Coronary artery (tissue), 2 donors: ENCODE data around the gene TNS3.

Experiments
- DNase-seq: peaks from one replicate; pipeline ENCODE4 v3.0.0-alpha.2; 2017; ENCODE audit warnings: low spot score
- H3K27ac ChIP-seq, 2 donors: fragments of 200-600 bp; sonication (generic); one replicate each; pipeline ENCODE4 v1.5.1; 2016 to 2019
- H3K4me3 ChIP-seq: fragments of 200-600 bp; sonication (generic); 2 replicates; pipeline ENCODE4 v1.5.1; 2016; ENCODE audit warnings: mild to moderate bottlenecking, moderate library complexity
- TF ChIP-seq, protein P1 (sequence below): fragments of 200-600 bp; sonication (generic); IDR thresholded peaks from one replicate; pipeline ENCODE4 v1.5.1; 2019; ENCODE audit warnings: antibody characterized with exemption

Gene TNS3

GRCh38 chr7:47330026-47330425 is 251.9 kb downstream of the TNS3 start:
- Histone ChIP-seq H3K27ac (peak overlapping the region in 1 of 2 donors; percentile 89), H3K4me3 (no peak overlapping the region)
- peak; percentile 50 for DNase-seq
- TF ChIP-seq, protein P1, sequence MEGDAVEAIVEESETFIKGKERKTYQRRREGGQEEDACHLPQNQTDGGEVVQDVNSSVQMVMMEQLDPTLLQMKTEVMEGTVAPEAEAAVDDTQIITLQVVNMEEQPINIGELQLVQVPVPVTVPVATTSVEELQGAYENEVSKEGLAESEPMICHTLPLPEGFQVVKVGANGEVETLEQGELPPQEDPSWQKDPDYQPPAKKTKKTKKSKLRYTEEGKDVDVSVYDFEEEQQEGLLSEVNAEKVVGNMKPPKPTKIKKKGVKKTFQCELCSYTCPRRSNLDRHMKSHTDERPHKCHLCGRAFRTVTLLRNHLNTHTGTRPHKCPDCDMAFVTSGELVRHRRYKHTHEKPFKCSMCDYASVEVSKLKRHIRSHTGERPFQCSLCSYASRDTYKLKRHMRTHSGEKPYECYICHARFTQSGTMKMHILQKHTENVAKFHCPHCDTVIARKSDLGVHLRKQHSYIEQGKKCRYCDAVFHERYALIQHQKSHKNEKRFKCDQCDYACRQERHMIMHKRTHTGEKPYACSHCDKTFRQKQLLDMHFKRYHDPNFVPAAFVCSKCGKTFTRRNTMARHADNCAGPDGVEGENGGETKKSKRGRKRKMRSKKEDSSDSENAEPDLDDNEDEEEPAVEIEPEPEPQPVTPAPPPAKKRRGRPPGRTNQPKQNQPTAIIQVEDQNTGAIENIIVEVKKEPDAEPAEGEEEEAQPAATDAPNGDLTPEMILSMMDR: no peak

DNA sequence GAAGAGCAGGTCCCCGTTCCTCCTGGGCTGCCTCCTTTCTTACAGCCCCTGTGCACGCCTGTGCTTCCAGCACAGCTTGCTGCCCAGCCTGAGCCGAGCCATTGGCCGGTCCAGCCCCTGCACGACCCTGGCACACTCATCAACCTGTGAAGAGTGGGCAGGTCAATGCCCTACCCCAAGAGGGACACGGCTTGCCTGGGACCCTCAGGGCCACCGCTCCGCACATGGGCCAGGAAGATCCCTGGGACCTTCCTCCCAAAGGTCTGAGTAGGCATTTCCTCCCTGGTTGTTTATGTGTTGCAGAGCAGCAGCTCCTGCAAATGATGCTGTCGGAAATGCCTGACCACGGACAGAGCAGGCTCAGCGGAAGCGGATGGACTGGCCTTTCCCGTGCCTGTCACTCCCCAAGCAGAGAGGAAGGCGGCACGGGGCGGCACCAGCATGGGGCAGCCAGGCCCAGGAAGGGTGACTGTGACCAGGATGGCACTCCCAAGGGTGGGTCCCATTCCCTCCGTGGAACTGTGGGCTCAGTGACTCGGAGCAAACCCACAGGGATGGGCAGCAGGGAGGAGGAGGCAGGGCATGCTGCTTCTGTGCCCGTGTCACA is 252.5 kb downstream of the TNS3 start:
- Histone ChIP-seq H3K27ac (peak overlapping the region; percentile 67 to 89), H3K4me3 (no peak overlapping the region)
- TF ChIP-seq, protein P1: no peak
- DNase-seq: peak; percentile 62

DNA sequence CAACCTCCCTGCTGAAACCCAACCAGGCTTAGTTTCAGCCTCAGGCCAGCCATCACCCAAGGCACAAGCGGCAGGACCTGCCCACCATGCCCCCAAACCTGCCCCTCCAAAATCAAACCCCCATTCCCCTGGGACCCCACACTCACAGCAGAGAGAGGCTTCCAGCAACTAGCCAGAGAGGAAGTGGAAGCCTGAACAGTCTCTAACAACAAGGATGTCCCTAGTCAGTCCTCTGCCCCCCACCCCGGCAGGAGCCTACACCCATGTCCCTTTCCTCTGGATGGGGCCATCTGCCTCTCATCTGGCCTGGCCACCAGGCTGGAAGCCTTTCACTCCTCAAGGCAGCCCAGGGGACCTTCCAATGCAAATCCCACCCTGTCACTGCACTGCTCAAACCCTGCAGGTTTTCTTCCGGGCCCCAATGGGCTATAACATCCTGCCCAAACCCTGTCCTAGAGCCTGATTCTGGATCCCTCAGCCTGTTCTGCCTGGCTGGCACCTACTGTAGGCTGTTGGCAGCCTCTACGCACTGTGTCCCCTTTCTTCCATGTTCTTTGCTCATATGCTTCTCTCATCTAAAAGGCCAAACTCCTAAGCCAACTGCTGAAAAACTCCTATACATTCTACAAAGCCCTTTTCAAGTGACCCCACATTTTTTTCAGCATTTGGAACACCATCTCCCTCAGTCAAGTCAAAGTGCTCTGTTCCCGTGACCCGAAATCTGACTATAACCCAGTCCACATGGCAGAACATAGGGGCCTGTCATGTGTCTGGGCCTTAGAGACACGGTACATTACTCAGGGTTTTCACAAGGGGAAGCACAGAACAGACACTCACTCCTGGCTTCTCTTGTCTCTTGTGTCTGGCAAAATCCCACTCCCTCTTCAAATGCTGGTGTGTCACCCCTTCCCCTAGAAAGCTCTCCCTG is 253.3 kb downstream of the TNS3 start:
- peak overlapping the region; percentile 67 to 89 for H3K27ac ChIP-seq
- TF ChIP-seq, protein P1: no peak
- H3K4me3 ChIP-seq: peak overlapping the region; percentile 62
- DNase-seq: peak; percentile 72

- peak overlapping the region; percentile 62 for H3K4me3 ChIP-seq
- peak; percentile 92 for DNase-seq
- TF ChIP-seq, protein P1: no peak
- H3K27ac ChIP-seq: peak overlapping the region; percentile 67 to 89
Observed at GRCh38 chr7:47327698-47328391, 254.1 kb downstream of the TNS3 start.

DNA sequence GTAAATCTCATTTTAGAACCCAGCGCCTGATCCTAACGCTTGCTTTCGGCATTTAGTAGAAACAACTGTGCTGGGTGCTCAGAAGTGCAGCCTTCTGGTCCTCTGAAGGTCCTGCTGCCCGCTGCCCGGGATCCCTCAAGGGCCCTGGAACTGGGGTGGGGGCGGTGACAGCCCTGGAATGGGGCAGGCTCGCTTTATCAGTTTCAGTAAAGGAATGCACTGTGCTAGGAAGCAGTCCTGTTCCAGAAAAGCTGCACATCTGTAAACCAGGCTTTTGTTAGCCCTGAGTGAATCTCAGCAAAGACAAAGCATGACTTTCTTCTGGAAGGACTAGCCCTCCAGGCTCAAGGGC is 254.6 kb downstream of the TNS3 start:
- TF ChIP-seq, protein P1: no peak
- H3K27ac ChIP-seq: peak overlapping the region; percentile 67 to 89
- DNase-seq: peak; percentile 68
- peak overlapping the region; percentile 62 for H3K4me3 ChIP-seq

DNA sequence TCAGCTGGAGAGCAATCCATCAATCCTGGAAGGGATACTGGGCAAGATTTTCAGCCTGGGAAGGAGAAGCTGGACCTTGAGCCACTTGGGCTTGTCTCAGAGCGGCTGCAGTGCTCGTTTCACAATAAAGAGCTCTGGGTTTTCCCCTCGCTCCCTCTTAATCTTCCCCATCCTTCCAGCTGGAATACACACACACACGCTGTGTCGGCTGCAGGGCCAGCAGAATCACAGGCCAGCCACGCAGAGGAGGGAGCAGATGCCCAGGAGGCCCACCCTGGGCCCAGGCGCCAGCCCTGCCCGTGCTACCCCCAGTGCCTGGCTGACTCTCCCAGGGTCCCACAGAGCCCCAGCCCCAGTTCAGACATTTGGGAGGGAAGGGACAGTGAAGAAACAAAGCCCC is 255.1 kb downstream of the TNS3 start:
- peak; percentile 73 for DNase-seq
- Histone ChIP-seq H3K27ac (peak overlapping the region; percentile 67 to 89), H3K4me3 (no peak overlapping the region)
- TF ChIP-seq, protein P1: no peak
